Fibroblast of pulmonary artery (primary cell): ENCODE results near the gene BCR.
"Not testable (repeated sequence)": the region's sequence is repeated elsewhere in the genome, so short reads cannot be mapped to it uniquely, and the experiment has no call there.

Experiments
- DNase-seq: peaks from one replicate; pipeline ENCODE4 v3.0.0-alpha.2; 2010; ENCODE audit warnings: low read depth
- H3K4me3 ChIP-seq: replicated peaks from 2 replicates; pipeline ENCODE4 v1.5.1; 2011; ENCODE audit warnings: low read depth, mild to moderate bottlenecking, control low read depth, low read length, moderate library complexity
- TF ChIP-seq, protein P1 (sequence below): IDR thresholded peaks from 2 replicates; pipeline ENCODE4 v1.5.1; 2011; ENCODE audit warnings: mild to moderate bottlenecking, control low read depth, low read length, inconsistent platforms; ENCODE audit errors: missing control alignments

BCR gene

DNA sequence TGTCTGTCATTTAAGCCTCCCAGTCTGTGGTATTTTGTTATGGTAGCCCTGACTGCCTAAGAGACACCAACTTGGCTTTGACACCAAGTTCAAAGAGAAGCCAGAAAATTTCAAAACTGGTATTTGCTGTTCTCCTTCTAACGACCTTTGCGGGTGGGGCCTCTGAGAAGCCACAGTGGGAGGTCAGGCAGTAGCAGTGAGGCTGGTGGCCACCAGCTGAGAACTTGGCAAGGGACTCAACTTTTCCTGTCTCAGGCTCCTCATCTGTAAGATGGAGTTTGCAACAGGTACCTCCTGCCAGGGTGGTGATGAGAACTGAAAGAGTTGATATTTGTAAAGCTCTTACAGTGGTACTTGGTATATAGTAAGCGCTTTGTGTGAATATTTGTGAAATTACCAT lies 183.4 kb downstream of the BCR start:
- no peak for DNase-seq
- TF ChIP-seq, protein P1, sequence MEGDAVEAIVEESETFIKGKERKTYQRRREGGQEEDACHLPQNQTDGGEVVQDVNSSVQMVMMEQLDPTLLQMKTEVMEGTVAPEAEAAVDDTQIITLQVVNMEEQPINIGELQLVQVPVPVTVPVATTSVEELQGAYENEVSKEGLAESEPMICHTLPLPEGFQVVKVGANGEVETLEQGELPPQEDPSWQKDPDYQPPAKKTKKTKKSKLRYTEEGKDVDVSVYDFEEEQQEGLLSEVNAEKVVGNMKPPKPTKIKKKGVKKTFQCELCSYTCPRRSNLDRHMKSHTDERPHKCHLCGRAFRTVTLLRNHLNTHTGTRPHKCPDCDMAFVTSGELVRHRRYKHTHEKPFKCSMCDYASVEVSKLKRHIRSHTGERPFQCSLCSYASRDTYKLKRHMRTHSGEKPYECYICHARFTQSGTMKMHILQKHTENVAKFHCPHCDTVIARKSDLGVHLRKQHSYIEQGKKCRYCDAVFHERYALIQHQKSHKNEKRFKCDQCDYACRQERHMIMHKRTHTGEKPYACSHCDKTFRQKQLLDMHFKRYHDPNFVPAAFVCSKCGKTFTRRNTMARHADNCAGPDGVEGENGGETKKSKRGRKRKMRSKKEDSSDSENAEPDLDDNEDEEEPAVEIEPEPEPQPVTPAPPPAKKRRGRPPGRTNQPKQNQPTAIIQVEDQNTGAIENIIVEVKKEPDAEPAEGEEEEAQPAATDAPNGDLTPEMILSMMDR: no peak
- no peak overlapping the region for H3K4me3 ChIP-seq

DNA sequence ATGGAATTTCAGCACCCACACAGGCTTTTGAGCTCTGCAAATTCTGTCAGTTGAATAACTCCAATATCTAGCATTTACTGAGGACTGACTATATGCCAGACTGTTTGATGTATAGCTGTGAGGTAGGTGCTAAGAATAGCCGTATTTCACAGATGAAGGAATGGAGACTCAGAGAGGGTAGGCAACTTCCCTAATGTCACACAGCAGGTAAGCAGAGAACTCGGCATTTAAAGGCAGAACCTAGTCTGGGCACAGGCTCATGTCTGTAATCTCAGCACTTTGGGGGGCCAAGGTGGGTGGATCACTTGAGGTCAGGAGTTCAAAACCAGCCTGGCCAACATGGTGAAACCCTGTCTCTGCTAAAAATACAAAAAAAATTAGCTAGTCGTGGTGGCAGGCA lies 184.1 kb downstream of the BCR start:
- DNase-seq: no peak
- no peak overlapping the region for H3K4me3 ChIP-seq
- TF ChIP-seq, protein P1: no peak

DNA sequence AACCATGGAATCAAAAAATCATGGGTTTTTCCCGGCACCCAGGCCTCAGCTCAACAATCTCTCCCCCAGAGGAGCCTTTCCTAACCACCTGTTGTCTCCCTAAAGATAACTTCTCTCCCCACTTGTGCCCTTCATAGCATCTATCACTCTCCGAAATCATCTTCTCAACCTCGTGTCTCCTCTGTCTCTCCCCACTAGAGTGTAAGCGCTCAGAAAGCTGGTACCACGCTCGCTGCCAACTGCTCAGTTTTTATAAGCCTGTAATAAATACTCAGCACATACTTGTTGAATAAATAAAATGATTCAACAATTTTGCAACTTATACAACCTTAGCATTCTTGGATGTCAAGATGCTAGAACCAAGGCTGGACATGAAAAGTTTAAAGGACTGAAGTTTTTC lies 185.2 kb downstream of the BCR start:
- no peak for DNase-seq
- no peak overlapping the region for H3K4me3 ChIP-seq
- TF ChIP-seq, protein P1: no peak

DNA sequence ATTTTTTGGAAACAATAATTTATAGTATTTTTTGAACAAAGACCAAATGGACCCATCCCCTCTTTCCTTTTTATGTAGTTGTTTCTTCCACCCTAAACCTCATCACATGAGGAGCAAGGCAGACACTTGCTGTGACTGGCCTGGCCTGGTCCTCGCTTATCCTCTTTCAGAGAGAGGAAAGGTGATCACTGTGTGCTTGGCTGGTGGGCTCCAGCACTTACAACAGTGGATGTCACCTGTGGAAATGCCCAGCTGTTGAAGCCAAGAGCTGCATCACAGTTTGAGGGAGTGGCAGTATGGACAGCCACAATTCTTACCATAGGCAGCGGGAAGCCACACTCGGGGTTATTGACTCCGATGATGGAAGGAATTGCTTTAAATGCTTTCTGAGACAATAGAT lies 185.7 kb downstream of the BCR start:
- TF ChIP-seq, protein P1: no peak
- H3K4me3 ChIP-seq: no peak overlapping the region
- DNase-seq: no peak

DNA sequence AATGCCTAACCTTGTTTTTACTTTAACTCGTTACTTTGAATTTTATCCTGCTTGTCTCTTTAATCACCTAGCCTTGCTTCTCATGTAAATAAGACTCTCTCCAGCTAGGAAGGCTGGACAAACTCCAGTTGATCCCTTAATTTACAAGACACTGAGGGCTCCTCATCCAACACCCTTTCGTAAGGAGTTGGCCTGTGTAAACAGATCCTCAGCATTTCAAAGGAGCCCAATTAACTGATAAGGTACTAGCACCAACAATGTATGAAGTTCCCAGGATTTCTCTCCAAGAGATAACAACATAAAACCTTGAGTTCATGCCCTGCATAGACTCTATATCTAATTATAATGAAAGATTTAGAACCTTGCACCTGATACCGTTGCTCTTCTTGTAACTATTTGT lies 186.9 kb downstream of the BCR start:
- H3K4me3 ChIP-seq, DNase-seq: not testable (repeated sequence)
